ENCODE measurements around the gene FOXP2.

Gene FOXP2

GRCh38 chr7:114720725-114721124 is 306.1 kb downstream of the FOXP2 start:
- no peak for DNase-seq (ENCODE audit: low spot score)

GRCh38 chr7:114722562-114722961 is 307.9 kb downstream of the FOXP2 start:
- no peak for DNase-seq (ENCODE audit: low spot score)

DNA sequence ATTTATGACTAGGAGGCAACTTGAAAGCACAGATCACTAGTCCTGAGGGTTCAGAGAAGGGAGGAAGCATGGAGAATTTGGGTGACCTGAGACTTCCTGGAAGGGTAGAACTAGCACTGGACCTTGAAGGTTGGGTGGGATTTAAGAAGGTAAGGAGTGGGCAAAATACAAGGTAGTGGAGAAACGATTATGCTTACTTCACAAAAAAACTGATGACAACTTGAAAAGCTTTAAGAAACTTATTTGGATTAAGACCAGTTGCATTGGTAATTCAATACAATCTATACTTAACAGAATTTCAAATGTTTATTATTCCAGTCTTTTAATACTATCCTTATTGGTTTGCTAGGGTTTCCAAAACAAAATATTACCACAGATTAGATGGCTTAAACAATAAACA is 308.7 kb downstream of the FOXP2 start:
- DNase-seq (ENCODE audit: low spot score), result no peak

- no peak for DNase-seq (ENCODE audit: low spot score)
Measured at GRCh38 chr7:114740095-114740494, 325.5 kb downstream of the FOXP2 start.

GRCh38 chr7:114740941-114741340 is 326.3 kb downstream of the FOXP2 start:
- DNase-seq (ENCODE audit: low spot score), result no peak

- DNase-seq (ENCODE audit: low spot score), result no peak
Measured at GRCh38 chr7:114741911-114742310, 327.3 kb downstream of the FOXP2 start.
